H1 (cell line): ENCODE measurements around the gene C16orf89. TPM values are rescaled to one million over a fixed set of nuclear protein-coding genes. Genes with fewer than 3 reads are reported as not detected.

Experiments
- CTCF ChIA-PET: fragments of 300-600 bp; sonication (Branson Sonifier 250); formaldehyde crosslinking; loops from one replicate; lab custom pipeline; 2021; ENCODE audit not compliant: partially characterized antibody; lab: Charles Lee
- POLR2A ChIA-PET: fragments of 300-600 bp; sonication (Branson Sonifier 250); formaldehyde crosslinking; loops from one replicate; lab custom pipeline; 2021; ENCODE audit warnings: inconsistent platforms; ENCODE audit not compliant: partially characterized antibody; lab: Charles Lee
- DNase-seq, 2 experiments: peaks; one replicate each; pipeline versions ENCODE4 v3.0.0 to v3.0.0-alpha.2; 2010 to 2022; ENCODE audit warnings: low spot score in 2 of 2, low read depth in 1 of 2, mixed read lengths in 1 of 2
- FAIRE-seq: peaks from 2 replicates; lab custom pipeline; 2011; peaks lifted over from hg19 to GRCh38; lab: Jason Lieb, UNC
- H2AFZ ChIP-seq: 2 replicates; pipeline ENCODE4 v1.8.1; 2012; ENCODE audit warnings: low read length, inconsistent platforms
- H2AK5ac ChIP-seq: 2 replicates; pipeline ENCODE4 v1.6.1; 2013; ENCODE audit warnings: low read depth, low read length
- H2BK120ac ChIP-seq: replicated peaks from 2 replicates; pipeline ENCODE3; 2013; ENCODE audit warnings: low read depth, low read length, inconsistent platforms
- H2BK12ac ChIP-seq: 2 replicates; pipeline ENCODE4 v1.6.1; 2013; ENCODE audit warnings: low read depth, low read length
- H2BK15ac ChIP-seq: 2 replicates; pipeline ENCODE4 v1.6.1; 2013; ENCODE audit warnings: low read length
- H2BK20ac ChIP-seq: 2 replicates; pipeline ENCODE4 v1.6.1; 2013; ENCODE audit warnings: low read length
- H2BK5ac ChIP-seq: 2 replicates; pipeline ENCODE4 v1.6.1; 2013; ENCODE audit warnings: low read depth, low read length
- H3K14ac ChIP-seq: 2 replicates; pipeline ENCODE4 v1.6.1; 2013; ENCODE audit warnings: inconsistent platforms; ENCODE audit not compliant: insufficient read length
- H3K18ac ChIP-seq: 2 replicates; pipeline ENCODE4 v1.6.1; 2013; ENCODE audit warnings: low read length; ENCODE audit errors: extremely low read depth
- H3K23ac ChIP-seq: 2 replicates; pipeline ENCODE4 v1.6.1; 2013; ENCODE audit warnings: inconsistent platforms; ENCODE audit not compliant: insufficient read length
- H3K23me2 ChIP-seq: 2 replicates; pipeline ENCODE4 v1.6.1; 2013; ENCODE audit warnings: low read depth, low read length
- H3K27ac ChIP-seq: 2 replicates; pipeline ENCODE4 v1.6.1; 2011; ENCODE audit warnings: low read depth, low read length, inconsistent platforms
- H3K27me3 ChIP-seq, 4 experiments: replicated peaks in 1 of 4; 1 replicate in 1 of 4; 2 replicates in 3 of 4; pipeline versions ENCODE4 v1.6.1 to v1.8.1; 2011 to 2013; ENCODE audit warnings: low read length in 3 of 4, mild to moderate bottlenecking in 3 of 4, inconsistent platforms in 2 of 4, mixed read lengths in 2 of 4, moderate library complexity in 1 of 4; ENCODE audit not compliant: control insufficient read depth in 3 of 4, insufficient read depth in 3 of 4; ENCODE audit errors: extremely low read depth in 1 of 4
- H3K36me3 ChIP-seq, 4 experiments: 2 replicates each; pipeline versions ENCODE4 v1.6.1 to v1.8.1; 2011 to 2013; ENCODE audit warnings: mild to moderate bottlenecking in 4 of 4, low read length in 3 of 4, moderate library complexity in 2 of 4, control low read depth in 1 of 4, inconsistent platforms in 1 of 4; ENCODE audit not compliant: insufficient read depth in 4 of 4, control insufficient read depth in 2 of 4
- H3K4ac ChIP-seq: replicated peaks from 2 replicates; pipeline ENCODE3; 2013; ENCODE audit warnings: low read length, low read depth, mixed read lengths, inconsistent platforms; ENCODE audit not compliant: insufficient read length
- H3K4me1 ChIP-seq, 4 experiments: replicated peaks in 1 of 4; 1 replicate in 1 of 4; 2 replicates in 3 of 4; pipeline versions ENCODE4 v1.6.1 to v1.8.1; 2011 to 2013; ENCODE audit warnings: low read length in 3 of 4, inconsistent platforms in 2 of 4, mixed read lengths in 1 of 4; ENCODE audit not compliant: insufficient read depth in 4 of 4, control insufficient read depth in 3 of 4
- H3K4me2 ChIP-seq, 2 experiments: 2 replicates each; pipeline versions ENCODE4 v1.6.1 to v1.8.1; 2011 to 2013; ENCODE audit warnings: low read depth in 2 of 2, low read length in 2 of 2, control low read depth in 1 of 2, inconsistent platforms in 1 of 2, mild to moderate bottlenecking in 1 of 2; ENCODE audit not compliant: insufficient read depth in 1 of 2
- H3K4me3 ChIP-seq, 4 experiments: fragments of 200-600, 300-600 bp in 1 of 4; sonication (generic), shearing (Covaris generic), sonication (Bioruptor Twin) in 1 of 4; 2 replicates each; pipeline versions ENCODE4 v1.5.1 to v1.8.1; 2011 to 2016; ENCODE audit warnings: low read length in 4 of 4, low read depth in 3 of 4, control low read depth in 2 of 4, inconsistent platforms in 2 of 4, mild to moderate bottlenecking in 2 of 4, mixed read lengths in 1 of 4, moderate library complexity in 1 of 4; ENCODE audit not compliant: insufficient read depth in 2 of 4; ENCODE audit errors: extremely low read depth in 1 of 4
- H3K56ac ChIP-seq: replicated peaks from 2 replicates; pipeline ENCODE3; 2013; ENCODE audit warnings: low read depth, mild to moderate bottlenecking, mixed read lengths, low read length, inconsistent platforms; ENCODE audit not compliant: insufficient read length
- H3K79me1 ChIP-seq: 2 replicates; pipeline ENCODE4 v1.6.1; 2013; ENCODE audit warnings: low read depth, low read length, control low read depth
- H3K79me2 ChIP-seq, 2 experiments: 2 replicates each; pipeline versions ENCODE4 v1.6.1 to v1.8.1; 2012 to 2013; ENCODE audit warnings: low read length in 2 of 2, mild to moderate bottlenecking in 2 of 2, inconsistent platforms in 1 of 2; ENCODE audit not compliant: insufficient read depth in 2 of 2, control insufficient read depth in 1 of 2
- H3K9ac ChIP-seq, 4 experiments: replicated peaks in 1 of 4; 1 replicate in 1 of 4; 2 replicates in 3 of 4; pipeline versions ENCODE4 v1.6.1 to v1.8.1; 2011 to 2013; ENCODE audit warnings: low read depth in 3 of 4, low read length in 3 of 4, control low read depth in 2 of 4, mild to moderate bottlenecking in 2 of 4, moderate library complexity in 2 of 4, inconsistent platforms in 1 of 4; ENCODE audit errors: extremely low read depth in 1 of 4
- H3K9me3 ChIP-seq, 2 experiments: 2 replicates each; pipeline versions ENCODE4 v1.6.1 to v1.8.1; 2012 to 2013; ENCODE audit warnings: mild to moderate bottlenecking in 2 of 2, moderate library complexity in 2 of 2, control low read depth in 1 of 2, inconsistent platforms in 1 of 2, low read depth in 1 of 2, low read length in 1 of 2, mixed read lengths in 1 of 2; ENCODE audit not compliant: insufficient read depth in 2 of 2
- H4K20me1 ChIP-seq, 2 experiments: replicated peaks in 1 of 2; 2 replicates each; pipeline versions ENCODE3 to v1.8.1; 2011 to 2013; ENCODE audit warnings: inconsistent platforms in 2 of 2, low read length in 2 of 2, mild to moderate bottlenecking in 1 of 2; ENCODE audit not compliant: insufficient read depth in 2 of 2, control insufficient read depth in 1 of 2
- H4K5ac ChIP-seq: 2 replicates; pipeline ENCODE4 v1.6.1; 2013; ENCODE audit warnings: low read length, low read depth, mixed read lengths, inconsistent platforms; ENCODE audit not compliant: insufficient read length
- H4K8ac ChIP-seq: 2 replicates; pipeline ENCODE4 v1.8.0; 2013; ENCODE audit warnings: mild to moderate bottlenecking, moderate library complexity, low read length, inconsistent platforms; ENCODE audit not compliant: insufficient read depth; ENCODE audit errors: extremely low read depth
- H4K91ac ChIP-seq: replicated peaks from 2 replicates; pipeline ENCODE3; 2013; ENCODE audit warnings: low read length, mixed read lengths, inconsistent platforms; ENCODE audit not compliant: insufficient read length
- CHD1 ChIP-seq: IDR thresholded peaks from 2 replicates; pipeline ENCODE4 v1.6.1; 2012; ENCODE audit warnings: low read depth, low read length, improper control_type of control experiment
- POLR2AphosphoS5 ChIP-seq: IDR thresholded peaks from 2 replicates; pipeline ENCODE4 v1.6.1; 2011; ENCODE audit warnings: low read depth, low read length
- POU5F1 ChIP-seq: IDR thresholded peaks from 2 replicates; pipeline ENCODE4 v1.6.1; 2011; ENCODE audit warnings: low read depth, mild to moderate bottlenecking, low read length, moderate library complexity
- SIX5 ChIP-seq: IDR thresholded peaks from 2 replicates; pipeline ENCODE4 v1.6.1; 2011; ENCODE audit warnings: mild to moderate bottlenecking, low read depth, low read length
- SP4 ChIP-seq: IDR thresholded peaks from 2 replicates; pipeline ENCODE4 v1.6.1; 2012; ENCODE audit warnings: low read length, inconsistent platforms
- TBP ChIP-seq: IDR thresholded peaks from 2 replicates; pipeline ENCODE4 v1.6.1; 2011; ENCODE audit warnings: low read depth, low read length, improper control_type of control experiment
- TCF12 ChIP-seq: IDR thresholded peaks from 2 replicates; pipeline ENCODE4 v1.6.1; 2011; ENCODE audit warnings: low read depth, mild to moderate bottlenecking, low read length
- WGBS, 2 experiments: shearing (Covaris generic) in 1 of 2; methylation state at CpG; one replicate each; pipeline versions ENCODE4 v1.1.6 to v1.1.7; 2013 to 2015; ENCODE audit warnings: low lambda C conversion rate in 2 of 2, mixed read lengths in 2 of 2, inconsistent platforms in 1 of 2, low coverage in 1 of 2, missing lambda C conversion rate in 1 of 2; ENCODE audit not compliant: insufficient replicate concordance in 2 of 2, insufficient coverage in 1 of 2, insufficient read length in 1 of 2; ENCODE audit errors: extremely low coverage in 1 of 2, missing lambda C conversion rate in 1 of 2; 5-methylcytosine and 5-hydroxymethylcytosine counted together
- polyA plus RNA-seq, 7 experiments: library from polyadenylated mRNA; depleted of rRNA in 3 of 7; stranded (reverse) in 5 of 7; unstranded in 2 of 7; fragments of >200 nt in 5 of 7; fragments of 200-250 nt in 2 of 7; gene quantifications; 1 replicate in 5 of 7; 2 replicates in 1 of 7; 4 replicates in 1 of 7; pipeline versions ENCODE4 v1.2.1 to v1.2.3, GENCODE V29; 2011 to 2013; ENCODE audit warnings: missing spikeins in 2 of 7, mixed read lengths in 2 of 7
- total RNA-seq: library from RNA; stranded (reverse); fragmentation: NEBNext Ultra II Directional; extraction: Animal tissue kit (Norgen Biotek cat#: 25700); gene quantifications from 2 replicates; pipeline ENCODE4 v1.2.1, GENCODE V29; 2021

C16orf89 gene
- total and polyA plus RNA-seq, 2 of the 8 experiments (the other 6 are each of a cell fraction or from before 2014, with no cell fraction given), result 6.7 to 9.9 TPM

DNA sequence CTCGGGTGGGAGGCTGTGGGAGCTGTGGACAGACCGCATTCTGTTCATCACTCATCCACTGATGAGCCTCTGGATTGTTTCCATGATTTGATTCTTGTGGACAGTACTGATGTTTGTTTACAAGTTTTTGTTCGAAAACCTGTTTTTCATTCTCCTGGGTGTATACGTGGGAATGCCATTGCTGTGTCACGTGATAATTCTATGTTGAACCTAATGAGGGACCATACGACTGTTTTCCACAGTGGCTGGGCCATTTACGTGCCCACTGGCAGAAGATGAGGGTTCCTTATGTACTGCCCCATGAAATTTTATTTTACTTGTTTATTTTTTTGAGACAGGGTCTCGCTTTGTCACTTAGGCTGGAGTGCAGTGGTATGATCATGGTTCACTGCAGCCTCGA lies 3.3 kb upstream of the C16orf89 start:
- peaks cover 0 to 6% (median 5%) of the 10 kb centered on the region in 4 experiments; a peak in 5 of 7 replicates for H3K4me1 ChIP-seq
- H3K36me3 ChIP-seq, result peaks cover 0 to 2% (median 0%) of the 10 kb centered on the region in 4 experiments; a peak in 1 of 8 replicates
- no peak overlapping the region for H2BK5ac ChIP-seq
- H3K18ac ChIP-seq, result no peak overlapping the region
- H3K9me3 ChIP-seq, result no peaks in the 10 kb centered on the region
- no peak overlapping the region for H3K9ac ChIP-seq
- no peak for DNase-seq
- TF ChIP-seq CHD1 (no peak), TCF12 (no peak), POU5F1 (no peak), SIX5 (no peak), POLR2AphosphoS5 (no peak), TBP (no peak), SP4 (no peak)
- H3K4me2 ChIP-seq, result no peak overlapping the region
- no peak overlapping the region for H3K14ac ChIP-seq
- 0 out of 7 replicates have a peak, but pooled peaks cover 0 to 3% (median 0%) of the 10 kb centered on the region in 4 experiments for H3K27me3 ChIP-seq
- POLR2A ChIA-PET, result interaction anchor here (0.7 to 2.5 kb wide), 2 partner anchors 9 to 11 kb away, joined by 3 to 12 read pairs; no protein-coding TSS in a partner anchor
- H4K8ac ChIP-seq, result no peak overlapping the region
- H2AK5ac ChIP-seq, result no peak overlapping the region
- H3K4ac ChIP-seq, result no peak overlapping the region
- peaks cover 6% of the 10 kb centered on the region for H3K23me2 ChIP-seq
- peaks cover 7 to 16% of the 10 kb centered on the region in 2 experiments for H3K79me2 ChIP-seq
- CTCF ChIA-PET, result interaction anchor here (27.9 kb wide), 1 partner anchor 16 kb away, joined by 625 read pairs; the partner anchor contains the start of gene C16orf89
- H4K5ac ChIP-seq, result no peak overlapping the region
- WGBS, 2 experiments, result 90% methylated on average over 9 of the region's 9 CpGs; no CpG with 5 or more reads in 1 of the 2 experiments
- H3K79me1 ChIP-seq, result peaks cover 4% of the 10 kb centered on the region; the same call in 1 of the 2 replicates
- H3K23ac ChIP-seq, result no peak overlapping the region
- no peak overlapping the region for H4K91ac ChIP-seq
- H3K4me3 ChIP-seq, result no peak overlapping the region
- no peak overlapping the region for H3K27ac ChIP-seq
- no peak overlapping the region for H2BK20ac ChIP-seq
- no peak overlapping the region for H2BK15ac ChIP-seq
- H4K20me1 ChIP-seq, result peaks cover 0 to 1% of the 10 kb centered on the region in 2 experiments
- H3K56ac ChIP-seq, result no peak overlapping the region
- no peak overlapping the region for H2AFZ ChIP-seq
- H2BK12ac ChIP-seq, result no peak overlapping the region
- FAIRE-seq, result no peak
- H2BK120ac ChIP-seq, result no peak overlapping the region
